ENCODE results near the gene MRPL32. TPM values are rescaled to one million over a fixed set of nuclear protein-coding genes. Genes with fewer than 3 reads are reported as not detected.

Gene MRPL32
- total and polyA plus RNA-seq, 9 donors, result 43.3 to 51.7 (median 47.0) TPM

GRCh38 chr7:42906181-42906580, 26.0 kb upstream of the MRPL32 start:
- H3K4me3 ChIP-seq (ENCODE audit: low read length), result no peak overlapping the region
- no CpG with 5 or more reads among the region's 1 CpG for WGBS (ENCODE audit: insufficient coverage)
- no peak overlapping the region for H3K27ac ChIP-seq (ENCODE audit: low read length)
- H3K36me3 ChIP-seq (ENCODE audit: control insufficient read depth, insufficient read depth, low read length), result peaks cover 6% of the 10 kb centered on the region
- no peaks in the 10 kb centered on the region for H3K27me3 ChIP-seq (ENCODE audit: control insufficient read depth, insufficient read depth, low read length)
- DNase-seq, result no peak
- no peaks in the 10 kb centered on the region for H3K9me3 ChIP-seq (replicated peaks; ENCODE audit: control insufficient read depth, low read depth, low read length)
- H3K4me1 ChIP-seq (ENCODE audit: control insufficient read depth, insufficient read depth, low read length), result peaks cover 5% of the 10 kb centered on the region

GRCh38 chr7:42907316-42907715, 24.9 kb upstream of the MRPL32 start:
- no peak for DNase-seq
- Histone ChIP-seq H3K4me1 (ENCODE audit: control insufficient read depth, insufficient read depth, low read length) (peaks cover 8% of the 10 kb centered on the region), H3K27ac (ENCODE audit: low read length) (no peak overlapping the region), H3K36me3 (ENCODE audit: control insufficient read depth, insufficient read depth, low read length) (peaks cover 6% of the 10 kb centered on the region), H3K27me3 (ENCODE audit: control insufficient read depth, insufficient read depth, low read length) (no peaks in the 10 kb centered on the region), H3K4me3 (ENCODE audit: low read length) (no peak overlapping the region), H3K9me3 (replicated peaks; ENCODE audit: control insufficient read depth, low read depth, low read length) (no peaks in the 10 kb centered on the region)

GRCh38 chr7:42910306-42910705, 21.9 kb upstream of the MRPL32 start:
- Histone ChIP-seq H3K27ac (ENCODE audit: low read length) (no peak overlapping the region), H3K27me3 (ENCODE audit: control insufficient read depth, insufficient read depth, low read length) (no peaks in the 10 kb centered on the region), H3K4me1 (ENCODE audit: control insufficient read depth, insufficient read depth, low read length) (peaks cover 9% of the 10 kb centered on the region), H3K4me3 (ENCODE audit: low read length) (no peak overlapping the region), H3K9me3 (replicated peaks; ENCODE audit: control insufficient read depth, low read depth, low read length) (no peaks in the 10 kb centered on the region), H3K36me3 (ENCODE audit: control insufficient read depth, insufficient read depth, low read length) (peaks cover 6% of the 10 kb centered on the region)
- DNase-seq, result no peak
- WGBS (ENCODE audit: insufficient coverage), result 86% methylated on average over 1 of the region's 2 CpGs

- H3K4me1 ChIP-seq (ENCODE audit: control insufficient read depth, insufficient read depth, low read length), result peaks cover 9% of the 10 kb centered on the region
Observed at GRCh38 chr7:42911454-42912447, 20.4 kb upstream of the MRPL32 start, which contains the start of gene C7orf25. Gene C7orf25, minus strand, starts transcription at chr7:42912070. Its CDS starts 1,170 bp downstream, at chr7:42910900.

GRCh38 chr7:42913591-42913990, 18.6 kb upstream of the MRPL32 start:
- WGBS (ENCODE audit: insufficient coverage), result no CpG with 5 or more reads among the region's 2 CpGs
- H3K36me3 ChIP-seq (ENCODE audit: control insufficient read depth, insufficient read depth, low read length), result peaks cover 19% of the 10 kb centered on the region
- H3K27me3 ChIP-seq (ENCODE audit: control insufficient read depth, insufficient read depth, low read length), result no peaks in the 10 kb centered on the region
- H3K9me3 ChIP-seq (replicated peaks; ENCODE audit: control insufficient read depth, low read depth, low read length), result no peaks in the 10 kb centered on the region
- no peak overlapping the region for H3K4me3 ChIP-seq (ENCODE audit: low read length)
- no peak overlapping the region for H3K27ac ChIP-seq (ENCODE audit: low read length)
- H3K4me1 ChIP-seq (ENCODE audit: control insufficient read depth, insufficient read depth, low read length), result peaks cover 9% of the 10 kb centered on the region
- DNase-seq, result no peak

More at GRCh38 chr7:42911454-42912447, 20.4 kb upstream of the MRPL32 start, which contains the start of gene C7orf25:
- DNase-seq, result peak; percentile 97
- Histone ChIP-seq H3K27ac (ENCODE audit: low read length) (peak within 1 kb of the TSS; percentile 60), H3K9me3 (replicated peaks; ENCODE audit: control insufficient read depth, low read depth, low read length) (no peaks in the 10 kb centered on the region), H3K36me3 (ENCODE audit: control insufficient read depth, insufficient read depth, low read length) (peaks cover 10% of the 10 kb centered on the region), H3K4me3 (ENCODE audit: low read length) (peak within 1 kb of the TSS; percentile 65), H3K27me3 (ENCODE audit: control insufficient read depth, insufficient read depth, low read length) (no peaks in the 10 kb centered on the region)
- under 1% methylated on average over 94 of the region's 95 CpGs for WGBS (ENCODE audit: insufficient coverage)

- H3K36me3 ChIP-seq (ENCODE audit: control insufficient read depth, insufficient read depth, low read length), result peaks cover 21% of the 10 kb centered on the region
- no peak overlapping the region for H3K27ac ChIP-seq (ENCODE audit: low read length)
- no peak for DNase-seq
- peaks cover 9% of the 10 kb centered on the region for H3K4me1 ChIP-seq (ENCODE audit: control insufficient read depth, insufficient read depth, low read length)
- no peaks in the 10 kb centered on the region for H3K9me3 ChIP-seq (replicated peaks; ENCODE audit: control insufficient read depth, low read depth, low read length)
- WGBS (ENCODE audit: insufficient coverage), result 75% methylated on average over 4 of the region's 6 CpGs
- no peak overlapping the region for H3K4me3 ChIP-seq (ENCODE audit: low read length)
- H3K27me3 ChIP-seq (ENCODE audit: control insufficient read depth, insufficient read depth, low read length), result no peaks in the 10 kb centered on the region
Observed at GRCh38 chr7:42914009-42914408, 18.2 kb upstream of the MRPL32 start.

GRCh38 chr7:42914421-42915045, 17.6 kb upstream of the MRPL32 start:
- no peak for DNase-seq
- no CpG with 5 or more reads among the region's 5 CpGs for WGBS (ENCODE audit: insufficient coverage)
- Histone ChIP-seq H3K4me3 (ENCODE audit: low read length) (no peak overlapping the region), H3K27me3 (ENCODE audit: control insufficient read depth, insufficient read depth, low read length) (no peaks in the 10 kb centered on the region), H3K27ac (ENCODE audit: low read length) (no peak overlapping the region), H3K4me1 (ENCODE audit: control insufficient read depth, insufficient read depth, low read length) (peaks cover 9% of the 10 kb centered on the region), H3K9me3 (replicated peaks; ENCODE audit: control insufficient read depth, low read depth, low read length) (no peaks in the 10 kb centered on the region), H3K36me3 (ENCODE audit: control insufficient read depth, insufficient read depth, low read length) (peaks cover 22% of the 10 kb centered on the region)

GRCh38 chr7:42915356-42915755, 16.8 kb upstream of the MRPL32 start:
- WGBS (ENCODE audit: insufficient coverage), result 78% methylated on average over 1 of the region's 1 CpG
- H3K36me3 ChIP-seq (ENCODE audit: control insufficient read depth, insufficient read depth, low read length), result peaks cover 22% of the 10 kb centered on the region
- no peak overlapping the region for H3K27ac ChIP-seq (ENCODE audit: low read length)
- peaks cover 9% of the 10 kb centered on the region for H3K4me1 ChIP-seq (ENCODE audit: control insufficient read depth, insufficient read depth, low read length)
- DNase-seq, result no peak
- no peaks in the 10 kb centered on the region for H3K27me3 ChIP-seq (ENCODE audit: control insufficient read depth, insufficient read depth, low read length)
- no peaks in the 10 kb centered on the region for H3K9me3 ChIP-seq (replicated peaks; ENCODE audit: control insufficient read depth, low read depth, low read length)
- no peak overlapping the region for H3K4me3 ChIP-seq (ENCODE audit: low read length)

- peaks cover 36% of the 10 kb centered on the region for H3K36me3 ChIP-seq (ENCODE audit: control insufficient read depth, insufficient read depth, low read length)
- no peak overlapping the region for H3K27ac ChIP-seq (ENCODE audit: low read length)
- H3K4me3 ChIP-seq (ENCODE audit: low read length), result no peak overlapping the region
- no peak for DNase-seq
- no peaks in the 10 kb centered on the region for H3K27me3 ChIP-seq (ENCODE audit: control insufficient read depth, insufficient read depth, low read length)
- no peaks in the 10 kb centered on the region for H3K4me1 ChIP-seq (ENCODE audit: control insufficient read depth, insufficient read depth, low read length)
- H3K9me3 ChIP-seq (replicated peaks; ENCODE audit: control insufficient read depth, low read depth, low read length), result no peaks in the 10 kb centered on the region
- no CpG with 5 or more reads among the region's 3 CpGs for WGBS (ENCODE audit: insufficient coverage)
Observed at GRCh38 chr7:42922017-42922753, 10.0 kb upstream of the MRPL32 start.
